HL-60 (cell line): ENCODE measurements around the gene HABP2.

Source experiments
- CTCF ChIP-seq: IDR thresholded peaks from one replicate; pipeline ENCODE4 v1.5.1; 2011; ENCODE audit warnings: low read length, control low read depth, inconsistent platforms; ENCODE audit not compliant: insufficient read depth
- GABPA ChIP-seq: IDR thresholded peaks from 2 replicates; pipeline ENCODE4 v1.6.1; 2012; ENCODE audit warnings: low read depth
- POLR2AphosphoS5 ChIP-seq: IDR thresholded peaks from 2 replicates; pipeline ENCODE4 v1.6.1; 2012; ENCODE audit warnings: low read depth
- REST ChIP-seq: IDR thresholded peaks from 2 replicates; pipeline ENCODE4 v1.6.1; 2012; ENCODE audit warnings: low read depth; ENCODE audit not compliant: insufficient replicate concordance
- SPI1 ChIP-seq: IDR thresholded peaks from 2 replicates; pipeline ENCODE4 v1.6.1; 2012; ENCODE audit warnings: low read depth, mild to moderate bottlenecking, borderline replicate concordance

GRCh38 chr10:113627836-113628235 is 75.0 kb downstream of the HABP2 start:
- TF ChIP-seq CTCF (no peak), GABPA (no peak), SPI1 (no peak), POLR2AphosphoS5 (no peak), REST (no peak)
